NCI-H774 (cell line): ENCODE measurements around the gene CSGALNACT2.

Experiments used
- DNase-seq: peaks from one replicate; lab custom pipeline; 2025; lab: John Stamatoyannopoulos, UW

CSGALNACT2 gene

GRCh38 chr10:43113201-43114087 is 24.8 kb upstream of the CSGALNACT2 start:
- no peak for DNase-seq

GRCh38 chr10:43114088-43114742 is 24.0 kb upstream of the CSGALNACT2 start:
- DNase-seq: no peak

GRCh38 chr10:43114743-43115611 is 23.3 kb upstream of the CSGALNACT2 start:
- no peak for DNase-seq

- no peak for DNase-seq
These were observed 22.2 kb upstream of the CSGALNACT2 start for GRCh38 chr10:43115881-43116595.

GRCh38 chr10:43116596-43116995 is 21.6 kb upstream of the CSGALNACT2 start:
- no peak for DNase-seq

- no peak for DNase-seq
These were observed 21.0 kb upstream of the CSGALNACT2 start for GRCh38 chr10:43117031-43117776.

GRCh38 chr10:43117777-43118583 is 20.3 kb upstream of the CSGALNACT2 start:
- DNase-seq: no peak

GRCh38 chr10:43118631-43119415 is 19.4 kb upstream of the CSGALNACT2 start:
- no peak for DNase-seq

- DNase-seq: no peak
These were observed 18.7 kb upstream of the CSGALNACT2 start for GRCh38 chr10:43119416-43120115.

- DNase-seq: no peak
These were observed 17.9 kb upstream of the CSGALNACT2 start for GRCh38 chr10:43120116-43120928.

- no peak for DNase-seq
These were observed 17.3 kb upstream of the CSGALNACT2 start for GRCh38 chr10:43120929-43121314.

- DNase-seq: no peak
These were observed 16.8 kb upstream of the CSGALNACT2 start for GRCh38 chr10:43121444-43121843.

- no peak for DNase-seq
These were observed 16.1 kb upstream of the CSGALNACT2 start for GRCh38 chr10:43122096-43122495.

GRCh38 chr10:43122826-43123225 is 15.4 kb upstream of the CSGALNACT2 start:
- DNase-seq: no peak

- DNase-seq: no peak
These were observed 14.7 kb upstream of the CSGALNACT2 start for GRCh38 chr10:43123361-43124093.

- DNase-seq: no peak
These were observed 14.1 kb upstream of the CSGALNACT2 start for GRCh38 chr10:43124094-43124521.
